ENCODE results near the gene PAMR1. TPM values are rescaled to one million over a fixed set of nuclear protein-coding genes. Genes with fewer than 3 reads are reported as not detected.

Gene PAMR1
- total RNA-seq, 4 donors from 2014 or later: 2.6 to 64.4 (median 9.5) TPM

GRCh38 chr11:35491231-35491871 is 34.1 kb downstream of the PAMR1 start:
- Histone ChIP-seq H3K36me3 (no peaks in the 10 kb centered on the region), H3K9me3 (no peaks in the 10 kb centered on the region), H3K4me3 (no peak overlapping the region), H3K27ac (no peak overlapping the region), H3K27me3 (no peaks in the 10 kb centered on the region), H3K4me1 (no peaks in the 10 kb centered on the region)
- TF ChIP-seq CTCF (IDR thresholded peaks at IDR 0.05) (no peak), POLR2A (IDR thresholded peaks at IDR 0.05) (no peak)
- no peak for DNase-seq

- no peak overlapping the region for H3K4me3 ChIP-seq
- no peak for DNase-seq
- TF ChIP-seq CTCF (IDR thresholded peaks at IDR 0.05): no peak
- no peak for TF ChIP-seq POLR2A (IDR thresholded peaks at IDR 0.05)
Observed at GRCh38 chr11:35488117-35488516, 37.3 kb downstream of the PAMR1 start.

GRCh38 chr11:35487532-35488078 is 37.8 kb downstream of the PAMR1 start:
- Histone ChIP-seq H3K4me3 (no peak overlapping the region), H3K4me1 (no peaks in the 10 kb centered on the region), H3K27ac (no peak overlapping the region), H3K9me3 (no peaks in the 10 kb centered on the region), H3K27me3 (no peaks in the 10 kb centered on the region), H3K36me3 (no peaks in the 10 kb centered on the region)
- TF ChIP-seq CTCF (IDR thresholded peaks at IDR 0.05) (peak in 3 of 6 experiments; percentile 13 to 23 (median 20)), POLR2A (IDR thresholded peaks at IDR 0.05) (no peak)
- DNase-seq: no peak

More at GRCh38 chr11:35488117-35488516, 37.3 kb downstream of the PAMR1 start:
- H3K9me3 ChIP-seq: no peaks in the 10 kb centered on the region
- H3K4me1 ChIP-seq: no peaks in the 10 kb centered on the region
- no peaks in the 10 kb centered on the region for H3K27me3 ChIP-seq
- H3K36me3 ChIP-seq: no peaks in the 10 kb centered on the region
- H3K27ac ChIP-seq: no peak overlapping the region

GRCh38 chr11:35486934-35487333 is 38.5 kb downstream of the PAMR1 start:
- no peak for DNase-seq

GRCh38 chr11:35486446-35486845 is 39.0 kb downstream of the PAMR1 start:
- Histone ChIP-seq H3K27ac (no peak overlapping the region), H3K27me3 (no peaks in the 10 kb centered on the region), H3K4me1 (no peaks in the 10 kb centered on the region), H3K9me3 (no peaks in the 10 kb centered on the region), H3K4me3 (no peak overlapping the region), H3K36me3 (no peaks in the 10 kb centered on the region)
- no peak for DNase-seq
- TF ChIP-seq POLR2A (IDR thresholded peaks at IDR 0.05): no peak
- no peak for TF ChIP-seq CTCF (IDR thresholded peaks at IDR 0.05)

More at GRCh38 chr11:35486934-35487333, 38.5 kb downstream of the PAMR1 start:
- H3K4me1 ChIP-seq: no peaks in the 10 kb centered on the region
- H3K27me3 ChIP-seq: no peaks in the 10 kb centered on the region
- TF ChIP-seq CTCF (IDR thresholded peaks at IDR 0.05) (no peak), POLR2A (IDR thresholded peaks at IDR 0.05) (no peak)
- H3K9me3 ChIP-seq: no peaks in the 10 kb centered on the region
- no peak overlapping the region for H3K27ac ChIP-seq
- no peak overlapping the region for H3K4me3 ChIP-seq
- H3K36me3 ChIP-seq: no peaks in the 10 kb centered on the region

All from Peyer's patch (tissue), 4 donors.